KMS-11 (cell line): ENCODE measurements around the gene EBF4.
"Not testable (repeated sequence)": the region's sequence is repeated elsewhere in the genome, so short reads cannot be mapped to it uniquely, and the experiment has no call there.

ENCODE experiments used
- H2AFZ ChIP-seq: fragments of 200-600 bp; sonication (generic); 2 replicates; pipeline ENCODE4 v1.6.1; 2016; ENCODE audit warnings: antibody characterized with exemption, mixed run types, low read depth
- H3K27ac ChIP-seq: fragments of 200-600 bp; sonication (generic); 2 replicates; pipeline ENCODE4 v1.6.1; 2016; ENCODE audit warnings: mild to moderate bottlenecking, mixed run types
- H3K27me3 ChIP-seq: fragments of 200-600 bp; sonication (generic); 2 replicates; pipeline ENCODE4 v1.6.1; 2017; ENCODE audit warnings: mild to moderate bottlenecking, low read depth, mixed run types, moderate library complexity; ENCODE audit not compliant: insufficient read depth
- H3K36me3 ChIP-seq: fragments of 200-600 bp; sonication (generic); 2 replicates; pipeline ENCODE4 v1.6.1; 2017; ENCODE audit warnings: mild to moderate bottlenecking, mixed run types; ENCODE audit not compliant: insufficient read depth
- H3K4me1 ChIP-seq: fragments of 200-600 bp; sonication (generic); 2 replicates; pipeline ENCODE4 v1.6.1; 2016; ENCODE audit warnings: mild to moderate bottlenecking, low read depth, mixed run types; ENCODE audit not compliant: poor library complexity, severe bottlenecking
- H3K4me2 ChIP-seq: fragments of 200-600 bp; sonication (generic); 2 replicates; pipeline ENCODE4 v1.7.0; 2016; ENCODE audit warnings: mild to moderate bottlenecking, mixed run types
- H3K4me3 ChIP-seq: fragments of 200-600 bp; sonication (generic); IDR thresholded peaks from 2 replicates; pipeline ENCODE4 v1.6.1; 2017; ENCODE audit warnings: low read depth, low read length, mixed read lengths; ENCODE audit not compliant: insufficient read depth
- H3K79me2 ChIP-seq: fragments of 200-600 bp; sonication (generic); 2 replicates; pipeline ENCODE4 v1.6.1; 2016; ENCODE audit warnings: low read depth, mixed run types; ENCODE audit not compliant: insufficient read depth
- H3K9ac ChIP-seq: fragments of 200-600 bp; sonication (generic); 2 replicates; pipeline ENCODE4 v1.6.1; 2016; ENCODE audit warnings: mild to moderate bottlenecking, mixed run types
- H4K20me1 ChIP-seq: fragments of 200-600 bp; sonication (generic); 2 replicates; pipeline ENCODE4 v1.6.1; 2016; ENCODE audit warnings: mild to moderate bottlenecking, mixed run types; ENCODE audit not compliant: insufficient read depth
- TF ChIP-seq, protein P1 (sequence below): fragments of 200-600 bp; sonication (generic); conservative IDR thresholded peaks from 2 replicates; pipeline ENCODE4 v1.6.1; 2017; ENCODE audit warnings: low read depth, mild to moderate bottlenecking, antibody characterized with exemption, low read length, moderate library complexity, mixed read lengths

Gene EBF4

DNA sequence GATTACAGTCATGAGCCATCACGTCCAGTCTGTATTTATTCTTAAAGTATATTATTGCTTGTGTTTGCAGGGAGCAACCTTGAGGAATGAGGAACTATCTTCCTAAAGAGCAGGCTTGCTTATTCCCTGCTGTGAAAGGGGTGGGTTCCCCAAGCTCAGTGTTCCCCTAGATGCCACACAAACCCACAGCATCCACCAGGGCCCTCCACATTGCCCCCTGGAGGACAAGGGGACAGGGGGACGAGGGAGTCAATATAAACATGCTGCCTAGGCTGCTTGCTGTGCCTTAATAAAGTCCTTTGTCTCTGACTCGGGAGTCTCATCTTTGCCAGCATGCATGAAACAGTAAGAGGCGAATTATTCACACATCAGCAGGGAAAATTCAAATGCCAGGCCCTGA is 20.6 kb upstream of the EBF4 start:
- no peaks in the 10 kb centered on the region for H3K79me2 ChIP-seq
- no peaks in the 10 kb centered on the region for H3K4me1 ChIP-seq
- no peak overlapping the region for H2AFZ ChIP-seq
- H3K4me3 ChIP-seq: no peak overlapping the region
- no peaks in the 10 kb centered on the region for H4K20me1 ChIP-seq
- no peak overlapping the region for H3K9ac ChIP-seq
- TF ChIP-seq, protein P1, sequence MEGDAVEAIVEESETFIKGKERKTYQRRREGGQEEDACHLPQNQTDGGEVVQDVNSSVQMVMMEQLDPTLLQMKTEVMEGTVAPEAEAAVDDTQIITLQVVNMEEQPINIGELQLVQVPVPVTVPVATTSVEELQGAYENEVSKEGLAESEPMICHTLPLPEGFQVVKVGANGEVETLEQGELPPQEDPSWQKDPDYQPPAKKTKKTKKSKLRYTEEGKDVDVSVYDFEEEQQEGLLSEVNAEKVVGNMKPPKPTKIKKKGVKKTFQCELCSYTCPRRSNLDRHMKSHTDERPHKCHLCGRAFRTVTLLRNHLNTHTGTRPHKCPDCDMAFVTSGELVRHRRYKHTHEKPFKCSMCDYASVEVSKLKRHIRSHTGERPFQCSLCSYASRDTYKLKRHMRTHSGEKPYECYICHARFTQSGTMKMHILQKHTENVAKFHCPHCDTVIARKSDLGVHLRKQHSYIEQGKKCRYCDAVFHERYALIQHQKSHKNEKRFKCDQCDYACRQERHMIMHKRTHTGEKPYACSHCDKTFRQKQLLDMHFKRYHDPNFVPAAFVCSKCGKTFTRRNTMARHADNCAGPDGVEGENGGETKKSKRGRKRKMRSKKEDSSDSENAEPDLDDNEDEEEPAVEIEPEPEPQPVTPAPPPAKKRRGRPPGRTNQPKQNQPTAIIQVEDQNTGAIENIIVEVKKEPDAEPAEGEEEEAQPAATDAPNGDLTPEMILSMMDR: no peak
- no peaks in the 10 kb centered on the region for H3K36me3 ChIP-seq
- no peak overlapping the region for H3K4me2 ChIP-seq
- no peak overlapping the region for H3K27ac ChIP-seq
- H3K27me3 ChIP-seq: no peaks in the 10 kb centered on the region

- H3K4me1 ChIP-seq: no peaks in the 10 kb centered on the region
- H2AFZ ChIP-seq: no peak overlapping the region
- no peak overlapping the region for H3K27ac ChIP-seq
- H3K9ac ChIP-seq: no peak overlapping the region
- no peak overlapping the region for H3K4me3 ChIP-seq
- H3K4me2 ChIP-seq: no peak overlapping the region
- TF ChIP-seq, protein P1: no peak
- H4K20me1 ChIP-seq: no peaks in the 10 kb centered on the region
- H3K27me3 ChIP-seq: no peaks in the 10 kb centered on the region
- no peaks in the 10 kb centered on the region for H3K36me3 ChIP-seq
- no peaks in the 10 kb centered on the region for H3K79me2 ChIP-seq
Observed at GRCh38 chr20:2672446-2672845, 20.1 kb upstream of the EBF4 start.

- no peaks in the 10 kb centered on the region for H3K4me1 ChIP-seq
- H2AFZ ChIP-seq: no peak overlapping the region
- no peak overlapping the region for H3K4me2 ChIP-seq
- no peak overlapping the region for H3K4me3 ChIP-seq
- no peaks in the 10 kb centered on the region for H3K79me2 ChIP-seq
- H3K27ac ChIP-seq: no peak overlapping the region
- no peaks in the 10 kb centered on the region for H3K36me3 ChIP-seq
- H3K9ac ChIP-seq: no peak overlapping the region
- no peaks in the 10 kb centered on the region for H4K20me1 ChIP-seq
- H3K27me3 ChIP-seq: no peaks in the 10 kb centered on the region
- TF ChIP-seq, protein P1: no peak
Observed at GRCh38 chr20:2673453-2673852, 19.1 kb upstream of the EBF4 start.

DNA sequence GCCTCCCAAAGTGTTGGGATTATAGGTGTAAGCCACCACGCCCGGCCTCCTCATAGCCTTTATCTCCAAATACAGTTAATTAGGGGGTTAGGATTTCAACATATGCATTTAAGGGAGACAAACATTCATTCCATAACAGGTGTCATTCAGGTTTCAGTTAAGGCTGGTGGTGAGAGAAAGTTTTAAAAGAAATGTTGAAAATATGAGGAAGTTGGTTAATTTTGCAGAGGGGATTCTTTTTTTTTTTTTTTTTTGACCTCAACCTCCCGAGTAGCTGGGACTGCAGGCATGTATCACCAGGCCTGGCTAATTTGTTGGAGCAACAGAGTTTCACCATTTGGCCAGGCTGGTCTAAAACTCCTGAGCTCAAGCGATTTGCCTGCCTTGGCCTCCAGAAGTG is 12.5 kb upstream of the EBF4 start:
- Histone ChIP-seq H3K4me2 (no peak overlapping the region), H3K27me3 (no peaks in the 10 kb centered on the region), H4K20me1 (no peaks in the 10 kb centered on the region), H3K36me3 (no peaks in the 10 kb centered on the region), H2AFZ (no peak overlapping the region), H3K4me1 (no peaks in the 10 kb centered on the region), H3K27ac (no peak overlapping the region), H3K79me2 (no peaks in the 10 kb centered on the region), H3K9ac (no peak overlapping the region), H3K4me3 (no peak overlapping the region)
- TF ChIP-seq, protein P1: no peak

- not testable (repeated sequence) for H3K79me2 ChIP-seq, H3K4me2 ChIP-seq, H3K27me3 ChIP-seq, H3K4me1 ChIP-seq, H3K36me3 ChIP-seq, H3K27ac ChIP-seq, H3K4me3 ChIP-seq, H3K9ac ChIP-seq, H2AFZ ChIP-seq, H4K20me1 ChIP-seq
Observed at GRCh38 chr20:2682040-2682439, 10.5 kb upstream of the EBF4 start.

- H3K27me3 ChIP-seq, H3K27ac ChIP-seq, H3K36me3 ChIP-seq, H4K20me1 ChIP-seq, H3K4me2 ChIP-seq, H3K9ac ChIP-seq, H2AFZ ChIP-seq, H3K4me1 ChIP-seq, H3K4me3 ChIP-seq, H3K79me2 ChIP-seq: not testable (repeated sequence)
Observed at GRCh38 chr20:2684817-2685216, 7.8 kb upstream of the EBF4 start.
